ENCODE data around the gene SCO2. TPM values are rescaled to one million over a fixed set of nuclear protein-coding genes. Genes with fewer than 3 reads are reported as not detected.

SCO2 gene
- total and polyA plus RNA-seq, 9 of the 15 experiments (the other 6 are each of a cell fraction or from before 2014, with no cell fraction given): 0.34 to 4.0 (median 1.1) TPM; not detected in 3

DNA sequence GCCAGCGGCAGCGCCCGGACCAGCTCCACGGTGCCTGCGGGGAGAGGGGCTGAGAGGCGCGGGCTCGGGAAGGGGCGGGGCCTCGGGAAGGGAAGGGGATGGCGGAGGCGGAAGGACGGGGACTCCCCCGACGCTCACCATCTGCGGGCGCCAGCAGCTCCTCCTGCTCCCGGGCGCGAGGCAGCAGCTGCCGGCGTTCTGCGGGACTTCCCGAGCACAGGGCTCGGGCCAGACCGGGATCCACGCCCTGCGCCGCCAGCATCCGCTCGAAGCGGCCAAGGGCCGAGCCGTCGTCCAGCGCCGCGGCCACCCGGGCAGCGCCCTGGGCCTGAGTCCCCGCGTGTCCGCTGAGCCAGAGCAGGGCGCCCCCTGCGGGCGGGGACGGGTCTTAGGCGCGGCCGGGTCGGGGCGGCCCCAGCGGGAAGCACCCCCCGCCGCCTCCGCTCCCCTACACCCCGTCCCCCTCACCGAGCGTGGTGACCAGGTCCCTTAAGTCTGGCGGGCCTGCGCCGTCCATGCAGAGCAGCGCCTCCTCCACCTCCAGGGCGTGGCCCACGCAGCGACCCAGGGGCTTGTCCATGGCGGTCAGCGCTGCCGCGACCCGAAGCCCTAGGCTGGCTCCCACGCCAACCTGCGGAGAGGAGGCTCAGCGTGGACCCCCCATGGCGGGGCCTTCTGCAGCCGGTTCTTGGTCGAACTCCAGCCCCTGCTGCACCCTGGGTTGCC lies 873 bp upstream of the SCO2 start (continued):
- TF ChIP-seq KDM5B (IDR thresholded peaks at IDR 0.05; ENCODE audit: insufficient replicate concordance, low read depth, low read length) (no peak), IFI16 (CRISPR knock-in tag; IDR thresholded peaks at IDR 0.05) (no peak), SIRT6 (IDR thresholded peaks at IDR 0.05; ENCODE audit: low read depth, low read length) (no peak), RBM25 (IDR thresholded peaks at IDR 0.05; ENCODE audit: low read depth, low read length, severe bottlenecking) (peak; percentile 9), ZC3H11A (IDR thresholded peaks at IDR 0.05; ENCODE audit: low read depth, low read length) (no peak), ZNF589 (CRISPR knock-in tag; IDR thresholded peaks at IDR 0.05; ENCODE audit: low read depth) (no peak; the same call in 1 of the 2 replicates), THRAP3 (IDR thresholded peaks at IDR 0.05; ENCODE audit: borderline replicate concordance) (no peak), ZBTB1 (CRISPR knock-in tag; IDR thresholded peaks at IDR 0.05; ENCODE audit: borderline replicate concordance, low read depth) (no peak; the same call in 1 of the 2 replicates), GATA2 (CRISPR knock-in tag; IDR thresholded peaks at IDR 0.05) (no peak), YY1 (IDR thresholded peaks at IDR 0.05; ENCODE audit: borderline replicate concordance in 1 of 3, control insufficient read depth in 1 of 3, extremely low read depth in 1 of 3, insufficient read depth in 3 of 3, insufficient read length in 1 of 3, insufficient replicate concordance in 2 of 3, low read depth in 1 of 3, low read length in 2 of 3) (peak in 2 of 3 experiments; percentile 35 to 39), PTRF (tag; IDR thresholded peaks at IDR 0.05) (no peak), FIP1L1 (IDR thresholded peaks at IDR 0.05; ENCODE audit: low read depth, low read length, poor library complexity, severe bottlenecking) (no peak), MAZ (CRISPR knock-in tag; conservative IDR thresholded peaks at IDR 0.05 in 1 of 2, IDR thresholded peaks at IDR 0.05 in 1 of 2) (no peak; a peak in 1 of 4 replicates), NCOA6 (IDR thresholded peaks at IDR 0.05) (no peak), NFIC (IDR thresholded peaks at IDR 0.05) (peak; percentile 28; the same call in 1 of the 2 replicates), ZNF324 (CRISPR knock-in tag; IDR thresholded peaks at IDR 0.05) (no peak), TAF15 (IDR thresholded peaks at IDR 0.05; ENCODE audit: low read depth, low read length) (no peak), ZNF282 (CRISPR knock-in tag; IDR thresholded peaks at IDR 0.05) (no peak), PHB2 (IDR thresholded peaks at IDR 0.05; ENCODE audit: low read depth) (no peak), EP400 (IDR thresholded peaks at IDR 0.05) (peak; percentile 5; the same call in 1 of the 2 replicates), HMG20A (CRISPR knock-in tag; conservative IDR thresholded peaks at IDR 0.05) (no peak), HNRNPH1 (optimal IDR thresholded peaks at IDR 0.05; ENCODE audit: low read depth, low read length) (no peak), ETV1 (tag; conservative IDR thresholded peaks at IDR 0.05; ENCODE audit: low read depth) (no peak), L3MBTL2 (IDR thresholded peaks at IDR 0.05) (peak; percentile 96)
- TF ChIP-seq, protein P1, sequence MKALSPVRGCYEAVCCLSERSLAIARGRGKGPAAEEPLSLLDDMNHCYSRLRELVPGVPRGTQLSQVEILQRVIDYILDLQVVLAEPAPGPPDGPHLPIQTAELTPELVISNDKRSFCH (CRISPR knock-in tag; IDR thresholded peaks at IDR 0.05): no peak
- TF ChIP-seq, protein P1 (tag; IDR thresholded peaks at IDR 0.05): no peak
- TF ChIP-seq, protein P2, sequence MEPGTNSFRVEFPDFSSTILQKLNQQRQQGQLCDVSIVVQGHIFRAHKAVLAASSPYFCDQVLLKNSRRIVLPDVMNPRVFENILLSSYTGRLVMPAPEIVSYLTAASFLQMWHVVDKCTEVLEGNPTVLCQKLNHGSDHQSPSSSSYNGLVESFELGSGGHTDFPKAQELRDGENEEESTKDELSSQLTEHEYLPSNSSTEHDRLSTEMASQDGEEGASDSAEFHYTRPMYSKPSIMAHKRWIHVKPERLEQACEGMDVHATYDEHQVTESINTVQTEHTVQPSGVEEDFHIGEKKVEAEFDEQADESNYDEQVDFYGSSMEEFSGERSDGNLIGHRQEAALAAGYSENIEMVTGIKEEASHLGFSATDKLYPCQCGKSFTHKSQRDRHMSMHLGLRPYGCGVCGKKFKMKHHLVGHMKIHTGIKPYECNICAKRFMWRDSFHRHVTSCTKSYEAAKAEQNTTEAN (CRISPR knock-in tag; IDR thresholded peaks at IDR 0.05): no peak
